Vagina (tissue), 2 donors: ENCODE measurements around the gene IQSEC2. TPM values are rescaled to one million over a fixed set of nuclear protein-coding genes. Genes with fewer than 3 reads are reported as not detected.

Experiments
- DNase-seq, 2 donors: peaks; one replicate each; pipeline ENCODE4 v3.0.0-alpha.2; 2017; ENCODE audit errors: extremely low spot score in 2 of 2
- H3K27ac ChIP-seq: fragments of 200-600 bp; sonication (generic); one replicate; pipeline ENCODE4 v1.5.1; 2019
- H3K27me3 ChIP-seq: fragments of 200-600 bp; sonication (generic); one replicate; pipeline ENCODE4 v1.5.1; 2019
- H3K36me3 ChIP-seq, 2 donors: fragments of 200-600 bp; sonication (generic); one replicate each; pipeline ENCODE4 v1.5.1; 2017 to 2019
- H3K4me1 ChIP-seq: fragments of 200-600 bp; sonication (generic); one replicate; pipeline ENCODE4 v1.5.1; 2019
- H3K4me3 ChIP-seq, 2 donors: fragments of 200-600 bp; sonication (generic); 1 replicate in 1 of 2; 2 replicates in 1 of 2; pipeline ENCODE4 v1.5.1; 2016 to 2019
- H3K9me3 ChIP-seq: fragments of 200-600 bp; sonication (generic); one replicate; pipeline ENCODE4 v1.5.1; 2019
- POLR2A ChIP-seq, 2 donors: fragments of 450-650 bp; IDR thresholded peaks; one replicate each; pipeline ENCODE4 v1.6.1; 2017; ENCODE audit warnings: antibody characterized with exemption in 2 of 2, mild to moderate bottlenecking in 2 of 2, moderate library complexity in 2 of 2
- POLR2AphosphoS5 ChIP-seq, 2 donors: sonication (generic); formaldehyde crosslinking; IDR thresholded peaks; one replicate each; pipeline ENCODE4 v1.9.0; 2017; ENCODE audit warnings: antibody characterized with exemption in 2 of 2, mild to moderate bottlenecking in 2 of 2, low read depth in 1 of 2; ENCODE audit not compliant: insufficient read depth in 1 of 2
- intact Hi-C: fragments of 100-400 bp; cut with DNase I; formaldehyde crosslinking; loops from one replicate; pipeline ENCODE4 v1.15.1; 2023
- total RNA-seq: library from RNA; depleted of rRNA; stranded (reverse); fragments of >200 nt; gene quantifications from one replicate; pipeline ENCODE4 v1.2.3, GENCODE V29; 2016
- TF ChIP-seq, protein P1 (sequence below), 3 experiments: fragments of 450-650 bp in 2 of 3; fragments of 200-600 bp in 1 of 3; sonication (generic) in 1 of 3; IDR thresholded peaks; one replicate each; pipeline ENCODE4 v1.5.1; 2017 to 2019; ENCODE audit warnings: antibody characterized with exemption in 3 of 3, mild to moderate bottlenecking in 2 of 3, moderate library complexity in 2 of 3

Gene IQSEC2
- total RNA-seq, 1 donor from 2014 or later: 22.8 TPM

DNA sequence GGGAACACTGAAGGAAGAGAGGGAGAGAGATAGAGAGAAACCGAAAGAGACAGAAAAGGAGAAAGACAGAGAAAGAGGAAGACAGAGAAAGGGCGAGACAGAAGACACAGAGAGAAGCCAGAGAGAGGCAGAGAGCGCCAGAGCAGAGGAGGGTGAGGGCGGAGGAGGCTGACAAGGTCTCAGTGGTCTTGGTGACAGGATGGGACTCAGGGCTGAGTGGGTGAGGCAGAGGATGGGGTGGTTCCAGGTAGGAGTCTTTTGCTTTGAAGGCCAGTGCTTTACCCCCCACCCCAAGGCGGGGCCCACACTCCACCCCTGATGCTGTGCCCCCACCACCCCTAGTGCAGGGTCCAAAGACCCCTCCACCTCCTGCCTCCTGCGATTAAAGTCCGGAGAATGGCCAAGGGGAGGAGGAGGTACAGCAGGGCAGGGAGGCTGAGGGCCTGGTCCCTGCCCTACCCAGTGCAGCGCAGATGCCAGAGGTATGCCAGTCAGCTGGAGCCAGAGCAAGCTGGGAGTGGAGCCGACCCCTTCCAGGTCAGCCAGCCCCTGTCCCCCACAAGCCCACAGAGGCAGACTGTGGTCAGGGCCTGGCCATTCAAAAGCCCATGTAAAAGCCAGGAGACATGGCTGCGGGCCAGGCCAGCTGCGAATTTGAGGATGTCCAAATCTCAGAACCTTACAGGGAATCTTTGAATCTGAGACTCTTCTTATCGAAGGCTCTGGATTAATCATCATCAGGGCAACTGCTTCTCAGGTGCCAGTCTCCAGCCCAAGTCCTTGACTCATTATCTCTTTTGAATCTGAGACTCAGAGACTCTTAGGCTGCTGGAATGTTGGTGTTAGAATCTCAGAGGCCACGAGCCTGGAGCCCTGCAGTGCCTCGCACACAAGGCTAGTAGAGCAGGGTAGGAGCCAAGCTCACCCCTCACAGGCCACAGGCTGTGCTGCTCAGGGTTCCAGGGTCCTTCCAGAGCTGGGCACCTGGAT is 758 bp downstream of the IQSEC2 start:
- intact Hi-C loops: no loop called here
- Histone ChIP-seq H3K4me3 (peak overlapping the region; percentile 34 to 46), H3K4me1 (peaks cover 40% of the 10 kb centered on the region), H3K27ac (peak overlapping the region; percentile 54), H3K27me3 (no peaks in the 10 kb centered on the region), H3K36me3 (no peaks in the 10 kb centered on the region), H3K9me3 (no peaks in the 10 kb centered on the region)
- TF ChIP-seq, protein P1, sequence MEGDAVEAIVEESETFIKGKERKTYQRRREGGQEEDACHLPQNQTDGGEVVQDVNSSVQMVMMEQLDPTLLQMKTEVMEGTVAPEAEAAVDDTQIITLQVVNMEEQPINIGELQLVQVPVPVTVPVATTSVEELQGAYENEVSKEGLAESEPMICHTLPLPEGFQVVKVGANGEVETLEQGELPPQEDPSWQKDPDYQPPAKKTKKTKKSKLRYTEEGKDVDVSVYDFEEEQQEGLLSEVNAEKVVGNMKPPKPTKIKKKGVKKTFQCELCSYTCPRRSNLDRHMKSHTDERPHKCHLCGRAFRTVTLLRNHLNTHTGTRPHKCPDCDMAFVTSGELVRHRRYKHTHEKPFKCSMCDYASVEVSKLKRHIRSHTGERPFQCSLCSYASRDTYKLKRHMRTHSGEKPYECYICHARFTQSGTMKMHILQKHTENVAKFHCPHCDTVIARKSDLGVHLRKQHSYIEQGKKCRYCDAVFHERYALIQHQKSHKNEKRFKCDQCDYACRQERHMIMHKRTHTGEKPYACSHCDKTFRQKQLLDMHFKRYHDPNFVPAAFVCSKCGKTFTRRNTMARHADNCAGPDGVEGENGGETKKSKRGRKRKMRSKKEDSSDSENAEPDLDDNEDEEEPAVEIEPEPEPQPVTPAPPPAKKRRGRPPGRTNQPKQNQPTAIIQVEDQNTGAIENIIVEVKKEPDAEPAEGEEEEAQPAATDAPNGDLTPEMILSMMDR (IDR thresholded peaks at IDR 0.05): no peak
- no peak for TF ChIP-seq POLR2A (IDR thresholded peaks at IDR 0.05)
- TF ChIP-seq POLR2AphosphoS5 (IDR thresholded peaks at IDR 0.05; ENCODE audit: insufficient read depth in 1 of 2, low read depth in 1 of 2): no peak
- no peak for DNase-seq

- Histone ChIP-seq H3K4me3 (peak overlapping the region; percentile 34 to 46), H3K27ac (no peak overlapping the region), H3K9me3 (no peaks in the 10 kb centered on the region), H3K36me3 (no peaks in the 10 kb centered on the region), H3K4me1 (peaks cover 33% of the 10 kb centered on the region), H3K27me3 (no peaks in the 10 kb centered on the region)
- DNase-seq: no peak
- TF ChIP-seq POLR2AphosphoS5 (IDR thresholded peaks at IDR 0.05; ENCODE audit: insufficient read depth in 1 of 2, low read depth in 1 of 2) (no peak), POLR2A (IDR thresholded peaks at IDR 0.05) (no peak)
- TF ChIP-seq, protein P1 (IDR thresholded peaks at IDR 0.05): no peak
- intact Hi-C loops: no loop called here
These were observed 1.8 kb downstream of the IQSEC2 start for GRCh38 chrX:53279296-53280237.

- intact Hi-C loops: no loop called here
- TF ChIP-seq POLR2AphosphoS5 (IDR thresholded peaks at IDR 0.05; ENCODE audit: insufficient read depth in 1 of 2, low read depth in 1 of 2) (no peak), POLR2A (IDR thresholded peaks at IDR 0.05) (no peak)
- TF ChIP-seq, protein P1 (IDR thresholded peaks at IDR 0.05): no peak
- H3K36me3 ChIP-seq: no peaks in the 10 kb centered on the region
- H3K27me3 ChIP-seq: no peaks in the 10 kb centered on the region
- no peaks in the 10 kb centered on the region for H3K4me1 ChIP-seq
- H3K9me3 ChIP-seq: no peaks in the 10 kb centered on the region
- no peak overlapping the region for H3K4me3 ChIP-seq
- H3K27ac ChIP-seq: no peak overlapping the region
- DNase-seq: no peak
These were observed 8.5 kb downstream of the IQSEC2 start for GRCh38 chrX:53272808-53273337.

DNA sequence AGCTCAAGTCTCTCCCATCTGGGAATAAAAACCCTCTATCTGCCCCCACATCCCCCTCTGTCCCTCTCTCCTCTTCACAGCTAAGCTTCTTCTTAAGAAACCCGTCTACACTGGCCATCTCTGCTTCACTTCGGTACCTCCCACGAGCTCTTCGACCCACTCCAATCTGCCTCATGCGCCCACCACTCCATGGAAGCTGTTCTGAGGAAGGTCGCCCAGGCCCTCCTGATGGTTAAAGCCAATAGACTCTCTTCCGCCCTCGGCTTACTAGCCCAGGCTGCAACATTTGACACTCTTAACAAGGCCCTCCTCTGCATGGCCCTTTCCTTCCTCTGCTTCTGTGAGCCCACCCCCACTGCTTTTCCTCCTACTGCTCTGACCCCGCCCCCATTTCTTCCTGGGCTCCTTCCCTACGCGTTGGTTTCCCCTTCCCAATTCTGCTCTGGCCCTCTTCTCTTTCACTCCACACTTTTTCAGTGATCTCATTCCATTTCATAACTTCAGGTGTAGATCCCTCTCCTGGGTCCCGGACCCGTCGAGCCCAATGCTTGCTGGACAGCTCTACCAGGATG is 11.8 kb downstream of the IQSEC2 start:
- no peaks in the 10 kb centered on the region for H3K27me3 ChIP-seq
- DNase-seq: no peak
- H3K9me3 ChIP-seq: no peaks in the 10 kb centered on the region
- TF ChIP-seq POLR2AphosphoS5 (IDR thresholded peaks at IDR 0.05; ENCODE audit: insufficient read depth in 1 of 2, low read depth in 1 of 2) (no peak), POLR2A (IDR thresholded peaks at IDR 0.05) (no peak)
- TF ChIP-seq, protein P1 (IDR thresholded peaks at IDR 0.05): no peak
- H3K4me1 ChIP-seq: peaks cover 11% of the 10 kb centered on the region
- H3K36me3 ChIP-seq: no peaks in the 10 kb centered on the region
- intact Hi-C loops: no loop called here
- no peak overlapping the region for H3K4me3 ChIP-seq
- H3K27ac ChIP-seq: no peak overlapping the region
